Stimulated activated CD4-positive, alpha-beta T cell treated with anti-CD3 and anti-CD28 coated beads, TNF-alpha, amount 100 ng/mL, for 4 hours (primary cell): ENCODE results near the gene LPCAT3.
"Not testable (repeated sequence)": the region's sequence is repeated elsewhere in the genome, so short reads cannot be mapped to it uniquely, and the experiment has no call there.

Experiments
- DNase-seq, 3 experiments: peaks; one replicate each; pipeline ENCODE4 v3.0.0-alpha.2; 2020; ENCODE audit warnings: low read depth in 3 of 3

LPCAT3 gene

GRCh38 chr12:7018350-7019042, at the start of gene LPCAT3:
Gene LPCAT3 (minus strand): TSS chr12:7018476. CDS start chr12:7018424, 52 bp downstream.
- DNase-seq = peak; percentile 94 to 96 (median 95)

GRCh38 chr12:7067096-7067495, 48.8 kb upstream of the LPCAT3 start:
- no peak for DNase-seq

- DNase-seq = no peak
Measured at GRCh38 chr12:7066596-7066995, 48.3 kb upstream of the LPCAT3 start.

GRCh38 chr12:7065073-7065623, 46.9 kb upstream of the LPCAT3 start:
- DNase-seq = no peak

GRCh38 chr12:7064516-7064915, 46.2 kb upstream of the LPCAT3 start:
- no peak for DNase-seq

- DNase-seq = no peak
Measured at GRCh38 chr12:7061596-7061995, 43.3 kb upstream of the LPCAT3 start.

- DNase-seq = no peak
Measured at GRCh38 chr12:7061138-7061537, 42.9 kb upstream of the LPCAT3 start.

GRCh38 chr12:7060353-7060954, 42.2 kb upstream of the LPCAT3 start, which contains the start of gene C1S:
Gene C1S (plus strand): TSS chr12:7060718. CDS start chr12:7061913, 1,195 bp downstream.
- DNase-seq = no peak

GRCh38 chr12:7059780-7060179, 41.5 kb upstream of the LPCAT3 start:
- DNase-seq = no peak

- no peak for DNase-seq
Measured at GRCh38 chr12:7058850-7059395, 40.6 kb upstream of the LPCAT3 start.

GRCh38 chr12:7058163-7058845, 40.0 kb upstream of the LPCAT3 start:
- no peak for DNase-seq

- not testable (repeated sequence) for DNase-seq
Measured at GRCh38 chr12:7055736-7056135, 37.5 kb upstream of the LPCAT3 start.

GRCh38 chr12:7054925-7055324, 36.6 kb upstream of the LPCAT3 start:
- no peak for DNase-seq

- not testable (repeated sequence) for DNase-seq
Measured at GRCh38 chr12:7049973-7050372, 31.7 kb upstream of the LPCAT3 start.

- DNase-seq = not testable (repeated sequence)
Measured at GRCh38 chr12:7049445-7049951, 31.2 kb upstream of the LPCAT3 start.

- no peak for DNase-seq
Measured at GRCh38 chr12:7047306-7047705, 29.0 kb upstream of the LPCAT3 start.

- no peak for DNase-seq
Measured at GRCh38 chr12:7046383-7047105, 28.3 kb upstream of the LPCAT3 start.

GRCh38 chr12:7045913-7046312, 27.6 kb upstream of the LPCAT3 start:
- no peak for DNase-seq

GRCh38 chr12:7042842-7043241, 24.6 kb upstream of the LPCAT3 start:
- no peak for DNase-seq

GRCh38 chr12:7039403-7039802, 21.1 kb upstream of the LPCAT3 start:
- DNase-seq = no peak

- DNase-seq = no peak
Measured at GRCh38 chr12:7038591-7038990, 20.3 kb upstream of the LPCAT3 start.
